GM18873 (cell line): ENCODE data around the gene MT4.
"Not testable (repeated sequence)": the region's sequence is repeated elsewhere in the genome, so short reads cannot be mapped to it uniquely, and the experiment has no call there.

Source experiments
- ATAC-seq: cut with Tn5 transposase; IDR thresholded peaks from one replicate; pipeline ENCODE4 v1.9.1; 2021; ENCODE audit warnings: mild to moderate bottlenecking, moderate library complexity, moderate number of reproducible peaks; ENCODE audit not compliant: unreplicated experiment, low FRiP score

The MT4 gene

DNA sequence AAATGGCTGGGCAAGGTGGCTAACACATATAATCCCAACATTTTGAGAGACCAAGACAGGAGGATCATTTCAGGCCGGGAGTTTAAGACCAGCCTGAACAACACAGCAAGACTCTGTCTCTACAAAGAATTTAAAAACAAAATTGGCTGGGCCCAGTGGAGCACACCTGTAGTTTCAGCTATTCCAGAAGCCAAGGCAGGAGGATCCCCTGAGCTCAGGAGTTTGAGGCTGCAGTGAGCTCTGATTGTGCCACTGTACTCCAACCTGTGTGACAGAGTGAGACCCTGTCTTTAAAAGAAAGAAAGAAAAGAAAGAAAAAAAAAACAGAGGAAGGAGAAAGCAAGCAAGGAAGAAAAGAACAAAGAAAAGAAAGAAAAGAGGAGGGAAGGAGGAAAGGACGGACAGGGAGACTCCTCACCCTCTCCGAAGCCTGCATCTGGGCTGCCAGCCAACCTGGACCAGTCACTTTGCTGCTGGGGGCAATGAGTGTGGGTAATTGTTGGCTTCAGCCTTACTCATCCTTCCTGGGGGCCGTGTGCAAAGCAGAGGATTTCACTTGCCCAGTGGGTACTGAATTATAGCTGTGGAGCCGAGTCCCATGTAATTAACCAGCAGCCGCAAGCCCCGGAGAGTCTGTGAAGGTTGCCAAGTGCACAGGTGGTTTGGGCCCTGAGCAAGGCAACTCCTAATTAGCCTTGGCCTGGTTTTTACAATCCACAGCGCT lies 6.7 kb upstream of the MT4 start:
- ATAC-seq, result no peak

DNA sequence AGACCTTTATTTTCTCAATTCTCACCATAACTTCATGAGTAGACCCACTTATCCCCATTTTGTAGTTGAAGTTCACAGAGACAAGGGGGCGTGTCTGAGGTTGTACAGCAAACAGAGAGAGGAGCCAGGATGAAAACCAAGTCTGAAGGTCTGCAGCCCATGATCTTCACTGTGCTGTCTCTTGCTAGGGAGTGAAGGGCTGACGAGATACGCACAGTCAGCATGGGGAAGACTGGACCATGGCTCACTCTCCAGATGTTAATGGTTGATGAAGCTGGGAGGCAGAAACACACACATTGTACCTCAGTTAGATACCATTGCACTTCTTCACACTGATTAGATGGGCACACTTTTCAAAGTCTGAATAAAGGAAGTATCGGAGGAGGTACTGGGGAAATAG lies 5.8 kb upstream of the MT4 start:
- ATAC-seq, result no peak

GRCh38 chr16:56560447-56560846 lies 4.4 kb upstream of the MT4 start:
- no peak for ATAC-seq

DNA sequence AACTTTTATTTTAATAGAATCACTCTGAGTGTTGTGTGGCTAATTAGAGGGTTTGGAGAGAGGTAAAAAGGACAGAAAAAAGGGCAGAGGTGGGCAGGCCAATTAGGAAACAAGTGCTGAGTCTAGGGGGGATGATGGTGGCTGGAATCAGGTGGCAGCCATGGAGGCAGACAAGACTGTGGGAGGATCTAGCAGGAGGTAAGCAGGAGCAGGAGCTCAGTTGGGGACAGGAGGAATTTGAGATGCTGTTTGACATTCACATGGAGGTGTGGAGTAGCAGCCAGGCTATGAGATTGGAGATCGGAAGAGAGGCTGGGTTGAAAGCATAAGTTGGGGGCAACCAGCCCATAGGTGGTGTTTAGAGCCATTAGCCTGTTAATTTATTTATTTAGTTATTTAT lies 3.7 kb upstream of the MT4 start:
- no peak for ATAC-seq

DNA sequence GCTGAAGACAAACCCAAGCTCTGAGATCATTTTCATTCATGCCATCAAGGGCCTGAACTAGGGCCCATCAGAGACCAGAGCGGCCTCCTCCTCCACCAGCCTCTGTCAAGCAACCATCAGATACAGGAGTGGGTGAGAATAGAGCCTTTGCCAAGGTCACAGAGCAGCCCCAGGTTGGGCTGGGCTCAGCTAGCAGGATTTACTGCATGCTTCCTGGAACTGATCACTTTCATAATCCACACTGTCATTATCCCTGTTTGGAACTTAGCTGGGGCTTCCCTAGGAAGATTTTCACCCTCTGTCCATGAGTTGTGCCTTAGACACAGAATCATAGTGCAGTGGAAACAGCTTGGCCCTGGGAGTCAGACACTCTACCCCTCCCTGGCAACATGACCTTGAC lies 5.1 kb downstream of the MT4 start:
- ATAC-seq, result no peak

DNA sequence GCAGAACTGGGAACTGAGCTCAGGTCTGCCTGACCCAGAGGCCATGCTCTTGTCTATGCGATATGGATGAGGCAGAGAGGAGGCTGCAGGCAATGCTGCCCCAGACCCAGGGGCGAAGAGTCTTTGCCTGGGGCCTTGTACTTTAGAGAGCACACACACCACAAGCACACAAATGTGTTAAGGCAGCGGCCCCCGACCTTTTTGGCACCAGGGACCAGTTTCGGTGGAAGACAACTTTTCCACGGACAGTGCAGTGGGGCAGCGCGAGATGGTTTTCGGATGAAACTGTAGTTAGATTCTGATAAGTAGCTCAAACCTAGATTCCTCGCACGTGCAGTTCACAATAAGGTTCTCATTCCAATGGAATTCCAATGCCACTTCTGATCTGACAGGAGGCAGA lies 6.7 kb downstream of the MT4 start:
- ATAC-seq, result no peak

- ATAC-seq, result no peak
Measured at GRCh38 chr16:56574625-56575024, 9.8 kb downstream of the MT4 start.

DNA sequence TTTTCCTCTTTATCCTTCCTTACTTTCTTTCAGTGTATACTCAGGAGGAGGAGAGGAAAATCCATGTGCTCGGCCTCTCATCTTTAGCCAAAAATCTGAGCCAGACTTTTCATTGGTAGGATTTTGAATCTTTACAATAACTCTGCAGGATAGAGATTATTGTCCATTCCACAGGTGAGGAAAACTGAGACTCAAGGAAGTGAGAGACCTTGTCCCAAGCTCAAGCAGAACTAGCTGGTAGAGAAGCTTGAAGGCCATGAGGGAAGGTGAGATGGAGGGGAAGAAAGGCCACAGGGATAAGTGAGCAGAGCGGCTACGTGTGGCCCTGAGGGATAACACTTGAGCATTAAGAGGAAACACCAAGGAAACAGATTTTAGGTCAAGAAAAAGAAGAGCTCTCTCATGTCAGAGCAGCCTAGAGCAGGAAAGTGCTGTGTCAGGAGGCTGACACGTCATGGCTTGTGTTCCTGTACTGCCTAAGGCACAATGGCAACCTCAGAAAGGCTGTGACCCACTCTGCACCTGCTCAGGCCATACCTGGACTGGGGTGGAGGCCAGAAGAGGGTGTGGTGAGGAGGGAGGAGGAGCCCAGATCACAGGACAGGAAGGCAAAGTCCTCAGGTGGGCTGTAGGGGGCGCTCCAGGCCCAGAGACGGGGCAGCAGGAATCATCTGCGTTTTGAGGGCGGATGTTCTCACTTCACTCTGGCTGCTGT lies 11.9 kb downstream of the MT4 start:
- no peak for ATAC-seq

DNA sequence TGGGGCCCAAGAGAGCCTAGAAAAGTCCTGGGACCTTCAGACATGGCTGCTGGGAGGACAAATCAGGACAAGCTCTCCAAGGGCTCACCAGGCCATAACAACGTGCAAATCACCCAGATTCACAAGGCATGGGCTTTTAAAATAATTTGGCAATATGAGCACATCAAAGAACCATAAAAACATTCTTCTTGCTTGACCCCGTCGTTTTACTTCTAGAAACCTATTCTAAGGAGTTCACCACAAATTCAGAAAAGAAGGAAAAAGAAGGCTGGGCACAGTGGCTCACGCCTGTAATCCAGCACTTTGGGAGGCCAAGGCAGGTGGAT lies 12.4 kb downstream of the MT4 start:
- ATAC-seq, result no peak

DNA sequence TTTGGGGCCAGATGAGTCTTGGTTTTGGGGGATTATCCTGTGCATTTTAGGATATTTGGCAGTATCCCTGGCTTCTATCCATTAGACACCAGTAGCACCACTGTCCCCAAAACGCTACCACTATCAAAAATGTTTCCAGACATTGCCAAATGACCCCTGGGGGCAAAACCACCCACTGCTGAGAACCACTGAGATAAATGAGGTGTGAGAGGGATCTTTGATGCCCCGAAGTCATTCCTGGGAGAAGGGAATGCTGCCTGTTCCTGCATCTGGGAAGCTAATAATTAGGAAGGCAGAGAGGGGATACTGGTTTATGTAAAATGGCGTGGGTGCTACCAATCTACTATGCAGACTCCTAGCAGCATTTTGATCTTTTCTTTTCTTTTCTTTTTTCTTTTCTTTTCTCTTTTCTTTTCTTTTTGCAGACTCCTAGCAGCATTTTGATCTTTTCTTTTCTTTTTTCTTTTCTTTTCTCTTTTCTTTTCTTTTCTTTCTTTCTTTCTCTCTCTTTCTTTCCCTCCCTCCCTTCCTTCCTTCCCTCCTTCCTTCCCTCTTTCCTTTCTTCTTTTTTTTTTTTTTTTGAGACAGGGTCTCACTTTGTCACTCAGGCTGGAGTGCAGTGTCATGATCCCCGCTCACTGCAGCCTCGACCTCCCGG lies 15.6 kb downstream of the MT4 start:
- no peak for ATAC-seq

DNA sequence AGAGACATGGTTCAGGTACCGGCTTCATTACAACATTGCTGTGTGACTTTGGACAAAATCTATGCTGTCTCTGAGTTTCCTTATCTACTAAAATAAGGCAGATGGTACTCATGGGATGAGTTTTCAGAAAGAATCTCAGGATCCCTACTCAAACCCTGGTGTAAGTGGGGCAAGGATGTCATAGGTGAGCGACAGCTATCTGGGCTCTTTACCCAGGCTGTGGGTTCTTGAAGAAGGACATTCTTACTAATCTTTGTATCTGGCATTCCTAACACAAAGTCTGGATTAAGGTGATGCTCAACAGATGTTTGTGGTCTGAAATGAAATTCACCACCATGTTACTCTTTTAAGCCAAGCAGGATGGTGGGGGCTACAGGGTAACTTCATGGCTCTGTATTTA lies 18.0 kb downstream of the MT4 start:
- not testable (repeated sequence) for ATAC-seq

- ATAC-seq, result no peak
Measured at GRCh38 chr16:56583351-56584168, 18.7 kb downstream of the MT4 start.

DNA sequence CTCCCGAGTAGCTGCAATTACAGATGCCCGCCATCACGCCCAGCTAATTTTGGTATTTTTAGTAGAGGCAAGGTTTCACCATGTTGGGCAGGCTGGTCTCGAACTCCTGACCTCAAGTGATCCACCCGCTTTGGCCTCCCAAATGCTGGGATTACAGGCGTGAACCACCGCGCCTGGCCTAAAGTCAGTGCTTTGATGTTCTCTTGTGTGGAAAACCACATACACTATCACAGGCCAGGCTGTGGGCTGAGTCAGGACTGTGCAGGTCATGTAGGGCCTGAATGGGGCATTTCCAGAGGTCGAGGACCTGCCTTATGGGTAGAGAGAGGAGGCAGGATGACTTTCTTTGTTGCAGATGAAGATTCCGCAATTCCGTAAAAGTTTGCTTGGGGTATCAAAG lies 19.4 kb downstream of the MT4 start:
- ATAC-seq, result no peak

DNA sequence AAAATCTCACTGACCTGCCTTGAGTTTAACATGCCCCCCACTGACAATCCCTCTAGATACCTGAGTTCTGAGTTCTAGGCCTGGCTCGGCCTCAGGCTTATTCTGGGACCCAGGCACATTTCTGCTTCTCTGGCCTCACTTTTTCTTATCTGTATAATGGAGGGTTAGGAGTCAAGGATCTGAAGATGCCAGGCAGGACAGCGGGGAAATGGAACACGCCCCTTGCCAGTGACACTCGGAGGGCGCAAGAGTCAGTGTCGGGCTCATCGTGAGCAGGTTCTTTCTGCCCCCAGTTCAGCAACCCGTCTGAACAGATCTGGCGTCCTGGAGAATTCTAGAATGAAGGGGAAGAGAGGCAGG lies 23.9 kb downstream of the MT4 start:
- no peak for ATAC-seq

- no peak for ATAC-seq
Measured at GRCh38 chr16:56589141-56590039, 24.5 kb downstream of the MT4 start, which contains the start of gene MT3. Gene MT3, plus strand, starts transcription at chr16:56589528. Its CDS starts 63 bp downstream, at chr16:56589591.

DNA sequence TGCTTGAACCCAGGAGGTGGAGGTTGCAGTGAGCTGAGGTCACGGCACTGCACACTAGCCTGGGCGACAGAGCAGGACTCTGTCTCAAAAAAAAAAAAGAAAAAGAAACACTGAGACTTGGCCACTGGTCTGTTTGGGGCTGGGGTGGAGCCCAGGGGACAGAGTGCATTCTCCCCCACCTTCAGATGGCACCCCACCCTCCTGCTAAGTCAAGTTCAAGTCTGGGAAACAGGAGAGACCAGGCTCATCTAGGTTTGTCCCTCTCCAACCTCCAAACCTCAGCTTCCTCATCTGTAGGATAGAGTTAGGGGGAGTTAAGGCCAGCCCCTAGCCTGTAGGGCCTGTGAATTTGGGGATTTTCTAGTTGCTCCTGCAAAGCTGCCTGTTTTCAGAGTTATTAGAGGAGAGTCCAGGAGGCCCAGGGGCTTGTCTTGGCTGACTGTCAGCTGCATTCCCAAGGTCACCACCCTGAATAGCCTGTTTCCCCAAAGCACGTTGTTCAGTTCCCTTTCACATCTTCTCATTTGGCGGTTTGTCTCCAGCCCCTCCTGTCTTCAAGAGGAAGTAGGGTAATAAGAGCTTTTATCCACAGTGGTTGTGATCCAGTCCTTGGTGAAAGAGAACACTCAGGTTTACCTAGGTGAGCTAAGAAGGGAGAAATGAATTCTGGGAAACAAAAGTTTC lies 26.6 kb downstream of the MT4 start:
- ATAC-seq, result no peak

DNA sequence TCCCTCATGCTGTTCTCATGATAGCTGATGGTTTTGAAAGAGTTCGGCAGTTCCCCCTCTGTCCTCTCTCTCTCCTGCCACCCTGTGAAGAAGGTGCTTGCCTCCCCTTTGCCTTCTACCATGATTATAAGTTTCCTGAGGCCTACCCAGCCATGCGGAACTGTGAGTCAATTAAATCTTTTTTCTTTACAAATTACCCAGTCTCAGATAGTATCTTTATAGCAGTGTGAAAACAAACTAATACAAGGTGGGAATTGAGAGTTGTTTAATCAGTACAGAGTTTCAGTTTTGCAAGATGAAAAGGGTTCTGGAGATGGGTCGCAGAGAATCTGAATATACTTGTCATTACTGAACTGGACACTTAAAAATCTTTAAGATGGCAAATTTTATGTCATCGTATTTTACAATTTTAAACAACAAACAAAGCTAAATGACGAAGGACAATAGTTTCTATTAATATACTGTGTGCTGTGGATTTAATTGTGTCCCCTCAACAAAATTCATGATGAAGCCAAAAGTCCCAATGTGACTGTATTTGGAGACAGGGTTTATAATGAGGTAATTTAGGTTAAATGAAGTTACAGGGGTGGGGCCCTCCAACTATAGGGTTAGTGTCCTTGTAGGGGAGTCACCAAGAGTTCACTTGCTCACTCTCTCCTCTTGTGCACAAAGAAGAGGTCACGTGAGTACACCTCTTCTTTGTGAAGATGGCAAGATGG lies 28.9 kb downstream of the MT4 start:
- no peak for ATAC-seq

DNA sequence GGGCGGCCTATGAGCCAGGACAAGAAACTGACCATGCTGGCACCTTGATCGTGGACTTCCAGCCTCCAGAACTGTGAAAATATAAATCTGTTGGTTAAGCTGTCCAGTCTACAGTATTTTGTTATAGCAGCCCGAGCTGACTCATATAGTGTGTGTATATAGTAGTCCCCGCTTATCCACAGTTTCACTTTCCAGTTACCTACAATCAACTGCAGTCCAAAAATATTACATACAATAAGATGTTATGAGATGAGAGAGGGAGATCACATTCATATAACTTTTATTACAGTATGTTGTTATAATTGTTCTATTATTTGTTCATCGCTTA lies 29.4 kb downstream of the MT4 start:
- ATAC-seq, result no peak

DNA sequence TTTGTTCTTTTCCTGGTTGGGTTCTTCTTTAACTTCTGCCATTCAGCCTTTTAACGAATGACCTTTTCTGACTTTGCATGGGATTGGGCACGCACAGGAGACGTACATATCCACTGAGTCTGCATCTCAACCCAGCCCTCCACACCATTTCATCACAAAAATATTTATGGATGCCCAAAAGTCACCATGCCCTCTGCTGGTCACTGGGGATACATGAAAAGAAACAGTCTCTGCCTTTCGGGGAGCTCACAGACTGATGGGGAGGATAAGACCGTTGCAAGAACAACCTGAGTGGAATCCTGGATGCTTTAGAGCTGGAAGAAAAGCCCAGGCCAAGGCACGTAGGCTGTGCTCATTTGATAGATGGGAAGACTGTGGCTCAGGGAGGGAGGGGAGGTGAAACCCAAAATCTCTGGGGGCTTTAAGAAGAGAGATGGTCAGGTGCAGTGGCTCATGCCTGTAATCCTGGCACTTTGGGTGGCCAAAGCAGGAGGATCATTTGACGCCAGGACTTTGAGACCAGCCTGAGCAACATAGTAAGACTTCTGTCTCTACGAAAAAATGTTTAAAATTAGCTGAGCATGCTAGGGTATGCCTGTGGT lies 35.6 kb downstream of the MT4 start:
- no peak for ATAC-seq
